SK-N-SH (cell line): ENCODE measurements around the gene HOXC11. TPM values are rescaled to one million over a fixed set of nuclear protein-coding genes. Genes with fewer than 3 reads are reported as not detected.

Experiments
- CTCF ChIA-PET: fragments of 300-600, 350-600 bp; formaldehyde crosslinking; extraction: SDS; loops from one replicate; lab custom pipeline; 2021; lab: Yijun Ruan, JAX
- POLR2A ChIA-PET: fragments of 350-600 bp; sonication (Branson Sonifier 250); formaldehyde crosslinking; extraction: SDS; loops from one replicate; lab custom pipeline; 2020; ENCODE audit warnings: antibody characterized with exemption, inconsistent platforms; lab: Yijun Ruan, JAX
- DNase-seq: peaks from one replicate; pipeline ENCODE4 v3.0.0; 2012
- H2AFZ ChIP-seq: fragments of 200-600 bp; sonication (generic); 2 replicates; pipeline ENCODE4 v1.8.1; 2016; ENCODE audit warnings: antibody characterized with exemption, mild to moderate bottlenecking, low read depth
- H3F3A ChIP-seq: fragments of 200-600 bp; sonication (generic); replicated peaks from 2 replicates; pipeline ENCODE3; 2016; ENCODE audit warnings: antibody characterized with exemption, mild to moderate bottlenecking; ENCODE audit not compliant: insufficient read depth
- H3K27ac ChIP-seq, 2 experiments: fragments of 200-500 bp in 1 of 2; fragments of 200-600 bp in 1 of 2; sonication (Bioruptor generic) in 1 of 2; sonication (generic), shearing (Covaris generic) in 1 of 2; 2 replicates each; pipeline versions ENCODE4 v1.5.1 to v1.6.1; 2014 to 2016; ENCODE audit warnings: low read depth in 2 of 2, inconsistent platforms in 1 of 2, low read length in 1 of 2, mild to moderate bottlenecking in 1 of 2, mixed read lengths in 1 of 2
- H3K27me3 ChIP-seq: fragments of 200-600 bp; sonication (generic), shearing (Covaris generic); 2 replicates; pipeline ENCODE4 v1.6.1; 2016; ENCODE audit warnings: mixed run types; ENCODE audit not compliant: insufficient read depth
- H3K36me3 ChIP-seq, 2 experiments: fragments of 200-500 bp in 1 of 2; fragments of 200-600 bp in 1 of 2; sonication (Bioruptor generic) in 1 of 2; sonication (generic) in 1 of 2; replicated peaks in 1 of 2; 2 replicates each; pipeline versions ENCODE3 to v1.5.1; 2014 to 2016; ENCODE audit warnings: low read length in 1 of 2, mild to moderate bottlenecking in 1 of 2; ENCODE audit not compliant: insufficient read depth in 2 of 2, control insufficient read depth in 1 of 2
- H3K4me1 ChIP-seq, 2 experiments: fragments of 200-500 bp in 1 of 2; fragments of 200-600 bp in 1 of 2; sonication (Bioruptor generic) in 1 of 2; sonication (generic), shearing (Covaris generic) in 1 of 2; 2 replicates each; pipeline versions ENCODE4 v1.5.1 to v1.6.1; 2014 to 2016; ENCODE audit warnings: low read depth in 1 of 2, low read length in 1 of 2, mixed run types in 1 of 2; ENCODE audit not compliant: insufficient read depth in 2 of 2, control insufficient read depth in 1 of 2
- H3K4me2 ChIP-seq: fragments of 200-600 bp; sonication (generic), shearing (Covaris generic); 2 replicates; pipeline ENCODE4 v1.6.1; 2017; ENCODE audit warnings: mixed run types
- H3K4me3 ChIP-seq, 2 experiments: fragments of 200-500 bp in 1 of 2; fragments of 200-600 bp in 1 of 2; sonication (Bioruptor generic) in 1 of 2; sonication (generic), shearing (Covaris generic) in 1 of 2; 2 replicates each; pipeline versions ENCODE4 v1.5.1 to v1.8.1; 2014 to 2016; ENCODE audit warnings: low read depth in 2 of 2, inconsistent platforms in 1 of 2, low read length in 1 of 2, mild to moderate bottlenecking in 1 of 2, mixed read lengths in 1 of 2, moderate library complexity in 1 of 2
- H3K79me2 ChIP-seq: fragments of 200-600 bp; sonication (generic); 2 replicates; pipeline ENCODE4 v1.8.1; 2017; ENCODE audit warnings: mild to moderate bottlenecking; ENCODE audit not compliant: insufficient read depth
- H3K9ac ChIP-seq: fragments of 200-600 bp; sonication (generic); 2 replicates; pipeline ENCODE4 v1.6.1; 2017; ENCODE audit warnings: mixed run types
- H3K9me2 ChIP-seq: fragments of 200-600 bp; sonication (generic); 2 replicates; pipeline ENCODE4 v1.6.1; 2017; ENCODE audit warnings: mixed run types
- H3K9me3 ChIP-seq: fragments of 200-600 bp; sonication (generic); 2 replicates; pipeline ENCODE4 v1.6.1; 2017; ENCODE audit warnings: mixed run types, mild to moderate bottlenecking, moderate library complexity
- H4K20me1 ChIP-seq: fragments of 200-600 bp; sonication (generic); 2 replicates; pipeline ENCODE4 v1.6.1; 2017; ENCODE audit warnings: mild to moderate bottlenecking, mixed run types; ENCODE audit not compliant: insufficient read depth
- CTCF ChIP-seq: fragments of 200-600 bp; sonication (generic); IDR thresholded peaks from 2 replicates; pipeline ENCODE4 v1.6.1; 2017; ENCODE audit warnings: antibody characterized with exemption, mild to moderate bottlenecking, moderate library complexity
- NFIC ChIP-seq: IDR thresholded peaks from 2 replicates; pipeline ENCODE4 v1.4.0; 2012; ENCODE audit warnings: borderline replicate concordance
- POLR2AphosphoS5 ChIP-seq: IDR thresholded peaks from 2 replicates; pipeline ENCODE4 v1.6.1; 2012; ENCODE audit warnings: low read depth, low read length
- RAD21 ChIP-seq: IDR thresholded peaks from 2 replicates; pipeline ENCODE4 v1.6.1; 2012; ENCODE audit warnings: mild to moderate bottlenecking, low read length
- REST ChIP-seq: IDR thresholded peaks from 2 replicates; pipeline ENCODE4 v1.6.1; 2012; ENCODE audit warnings: mild to moderate bottlenecking, low read depth, low read length, moderate library complexity
- TAF1 ChIP-seq: IDR thresholded peaks from 2 replicates; pipeline ENCODE4 v1.6.1; 2012; ENCODE audit warnings: low read depth, mild to moderate bottlenecking, low read length, moderate library complexity, borderline replicate concordance
- TCF12 ChIP-seq: IDR thresholded peaks from 2 replicates; pipeline ENCODE4 v1.4.0; 2012
- WGBS: methylation state at CpG from one replicate; pipeline ENCODE4 v1.1.6; 2017; ENCODE audit warnings: low lambda C conversion rate; 5-methylcytosine and 5-hydroxymethylcytosine counted together
- polyA plus RNA-seq, 3 experiments: library from polyadenylated mRNA; depleted of rRNA; stranded (reverse); fragments of >200 nt; gene quantifications; 2 replicates each; pipeline ENCODE4 v1.2.3, GENCODE V29; 2012
- TF ChIP-seq, protein P1 (sequence below): IDR thresholded peaks from 2 replicates; pipeline ENCODE4 v1.4.0; 2012; ENCODE audit warnings: low read depth, borderline replicate concordance

Gene HOXC11
- polyA plus RNA-seq, 1 of the 3 experiments (the other 2 are of a cell fraction), result not detected

- 19% methylated on average over 31 of the region's 34 CpGs for WGBS
- H2AFZ ChIP-seq, result no peak overlapping the region
- no peaks in the 10 kb centered on the region for H3K36me3 ChIP-seq
- POLR2A ChIA-PET, result no interaction called here
- no peak overlapping the region for H3K9ac ChIP-seq
- no peak for DNase-seq
- no peak overlapping the region for H3K4me2 ChIP-seq
- H3F3A ChIP-seq, result no peaks in the 10 kb centered on the region
- no peak for TF ChIP-seq RAD21
- no peak for TF ChIP-seq TCF12
- no peak for TF ChIP-seq NFIC
- TF ChIP-seq TAF1, result no peak
- no peak for TF ChIP-seq REST
- no peak for TF ChIP-seq POLR2AphosphoS5
- TF ChIP-seq, protein P1, sequence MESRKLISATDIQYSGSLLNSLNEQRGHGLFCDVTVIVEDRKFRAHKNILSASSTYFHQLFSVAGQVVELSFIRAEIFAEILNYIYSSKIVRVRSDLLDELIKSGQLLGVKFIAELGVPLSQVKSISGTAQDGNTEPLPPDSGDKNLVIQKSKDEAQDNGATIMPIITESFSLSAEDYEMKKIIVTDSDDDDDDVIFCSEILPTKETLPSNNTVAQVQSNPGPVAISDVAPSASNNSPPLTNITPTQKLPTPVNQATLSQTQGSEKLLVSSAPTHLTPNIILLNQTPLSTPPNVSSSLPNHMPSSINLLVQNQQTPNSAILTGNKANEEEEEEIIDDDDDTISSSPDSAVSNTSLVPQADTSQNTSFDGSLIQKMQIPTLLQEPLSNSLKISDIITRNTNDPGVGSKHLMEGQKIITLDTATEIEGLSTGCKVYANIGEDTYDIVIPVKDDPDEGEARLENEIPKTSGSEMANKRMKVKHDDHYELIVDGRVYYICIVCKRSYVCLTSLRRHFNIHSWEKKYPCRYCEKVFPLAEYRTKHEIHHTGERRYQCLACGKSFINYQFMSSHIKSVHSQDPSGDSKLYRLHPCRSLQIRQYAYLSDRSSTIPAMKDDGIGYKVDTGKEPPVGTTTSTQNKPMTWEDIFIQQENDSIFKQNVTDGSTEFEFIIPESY, result no peak
- no peak for TF ChIP-seq CTCF
- no peak overlapping the region for H3K27ac ChIP-seq
- peaks cover 13% of the 10 kb centered on the region; the same call in 1 of the 2 replicates for H4K20me1 ChIP-seq
- no peaks in the 10 kb centered on the region for H3K9me2 ChIP-seq
- no peaks in the 10 kb centered on the region for H3K79me2 ChIP-seq
- CTCF ChIA-PET, result interaction anchor here (0.6 to 1.4 kb wide), 6 partner anchors 9 to 1827 kb away, joined by 3 read pairs; partner anchors contain the start of gene HOXC10
- H3K4me1 ChIP-seq, result no peaks in the 10 kb centered on the region; a peak in 1 of 4 replicates
- peaks cover 99% of the 10 kb centered on the region for H3K27me3 ChIP-seq
- H3K4me3 ChIP-seq, result no peak overlapping the region
- no peaks in the 10 kb centered on the region for H3K9me3 ChIP-seq
Measured at GRCh38 chr12:53949631-53950436, 23.1 kb upstream of the HOXC11 start.
